IMR-90 (cell line): Measurements from ENCODE around the gene PTGDS. TPM values are rescaled to one million over a fixed set of nuclear protein-coding genes. Genes with fewer than 3 reads are reported as not detected.

Source experiments
- ATAC-seq: fragments of 200-7000 bp; cut with Tn5 transposase; 2 replicates; pipeline ENCODE4 v1.9.1; 2020; ENCODE audit warnings: low read depth, mild to moderate bottlenecking, moderate library complexity
- BruUV-seq: library from RNA; stranded (reverse); fragments of 400-500 nt; replicated peaks from 2 replicates; lab custom pipeline; 2021; lab: Mats Ljungman, UMichigan
- CTCF ChIA-PET: fragments of 300-600 bp; formaldehyde crosslinking; extraction: SDS; loops from one replicate; lab custom pipeline; 2021; ENCODE audit warnings: antibody characterized with exemption; lab: Yijun Ruan, JAX
- POLR2A ChIA-PET: fragments of 300-600 bp; sonication (Branson Sonifier 250); formaldehyde crosslinking; loops from one replicate; lab custom pipeline; 2022; ENCODE audit warnings: antibody characterized with exemption; ENCODE audit not compliant: unreplicated experiment; lab: Charles Lee
- DNase-seq: peaks from one replicate; pipeline ENCODE4 v3.0.0; 2013
- H2AFZ ChIP-seq: replicated peaks from 2 replicates; pipeline ENCODE3; 2013; ENCODE audit warnings: low read length, mild to moderate bottlenecking; ENCODE audit not compliant: poor library complexity
- H2AK5ac ChIP-seq: 2 replicates; pipeline ENCODE4 v1.6.1; 2013; ENCODE audit warnings: low read depth, low read length, inconsistent platforms
- H2AK9ac ChIP-seq: replicated peaks from 2 replicates; pipeline ENCODE3; 2013; ENCODE audit warnings: mild to moderate bottlenecking, low read depth, low read length, moderate library complexity; ENCODE audit not compliant: poor library complexity
- H2BK120ac ChIP-seq: 2 replicates; pipeline ENCODE4 v1.6.1; 2013; ENCODE audit warnings: low read depth, low read length, inconsistent platforms
- H2BK15ac ChIP-seq: 3 replicates; pipeline ENCODE4 v1.6.1; 2013; ENCODE audit warnings: low read depth, low read length, inconsistent platforms
- H2BK20ac ChIP-seq: 2 replicates; pipeline ENCODE4 v1.6.1; 2013; ENCODE audit warnings: low read depth, mild to moderate bottlenecking, inconsistent platforms, low read length, moderate library complexity
- H2BK5ac ChIP-seq: 2 replicates; pipeline ENCODE4 v1.6.1; 2013; ENCODE audit warnings: mild to moderate bottlenecking, low read depth, low read length, inconsistent platforms; ENCODE audit not compliant: poor library complexity, severe bottlenecking
- H3K14ac ChIP-seq: replicated peaks from 2 replicates; pipeline ENCODE4 v1.6.1; 2013; ENCODE audit warnings: low read depth, low read length, inconsistent platforms
- H3K18ac ChIP-seq: 2 replicates; pipeline ENCODE4 v1.6.1; 2013; ENCODE audit warnings: low read depth, low read length, control low read depth
- H3K23ac ChIP-seq: 2 replicates; pipeline ENCODE4 v1.6.1; 2013; ENCODE audit warnings: low read depth, low read length, inconsistent platforms
- H3K27ac ChIP-seq: 2 replicates; pipeline ENCODE4 v1.5.1; 2013; ENCODE audit warnings: mild to moderate bottlenecking, control low read depth, low read length; ENCODE audit not compliant: insufficient read depth
- H3K27me3 ChIP-seq: 2 replicates; pipeline ENCODE4 v1.6.1; 2013; ENCODE audit warnings: low read length; ENCODE audit not compliant: control insufficient read depth, insufficient read depth
- H3K36me3 ChIP-seq: 2 replicates; pipeline ENCODE4 v1.6.1; 2013; ENCODE audit warnings: low read length, mixed read lengths; ENCODE audit not compliant: control insufficient read depth, insufficient read depth
- H3K4ac ChIP-seq: 2 replicates; pipeline ENCODE4 v1.6.1; 2013; ENCODE audit warnings: low read depth, low read length, inconsistent platforms
- H3K4me1 ChIP-seq: 2 replicates; pipeline ENCODE4 v1.6.1; 2013; ENCODE audit warnings: low read length, mixed read lengths; ENCODE audit not compliant: control insufficient read depth, insufficient read depth
- H3K4me2 ChIP-seq: 2 replicates; pipeline ENCODE4 v1.6.1; 2013; ENCODE audit warnings: low read depth, mild to moderate bottlenecking, control low read depth, low read length, moderate library complexity
- H3K4me3 ChIP-seq: 2 replicates; pipeline ENCODE4 v1.5.1; 2013; ENCODE audit warnings: low read depth, mild to moderate bottlenecking, control low read depth, low read length, moderate library complexity; ENCODE audit not compliant: insufficient read depth
- H3K56ac ChIP-seq: 2 replicates; pipeline ENCODE4 v1.6.1; 2013; ENCODE audit warnings: low read length, inconsistent platforms; ENCODE audit not compliant: insufficient read depth; ENCODE audit errors: extremely low read depth
- H3K79me1 ChIP-seq, 2 experiments: 2 replicates each; pipeline ENCODE4 v1.6.1; 2013; ENCODE audit warnings: low read length in 2 of 2, inconsistent platforms in 1 of 2, low read depth in 1 of 2
- H3K9ac ChIP-seq: 2 replicates; pipeline ENCODE4 v1.6.1; 2013; ENCODE audit warnings: low read depth, low read length, control low read depth
- H3K9me1 ChIP-seq: 2 replicates; pipeline ENCODE4 v1.6.1; 2013; ENCODE audit warnings: low read length, inconsistent platforms; ENCODE audit not compliant: insufficient read depth
- H3K9me3 ChIP-seq: 2 replicates; pipeline ENCODE4 v1.6.1; 2013; ENCODE audit warnings: low read length; ENCODE audit not compliant: control insufficient read depth, insufficient read depth
- H4K20me1 ChIP-seq: 2 replicates; pipeline ENCODE4 v1.6.1; 2013; ENCODE audit warnings: low read length, inconsistent platforms; ENCODE audit not compliant: insufficient read depth
- H4K5ac ChIP-seq: 2 replicates; pipeline ENCODE4 v1.6.1; 2013; ENCODE audit warnings: mild to moderate bottlenecking, low read depth, low read length, control low read depth
- H4K8ac ChIP-seq, 2 experiments: 2 replicates each; pipeline ENCODE4 v1.6.1; 2013; ENCODE audit warnings: low read depth in 2 of 2, low read length in 2 of 2, control low read depth in 1 of 2, inconsistent platforms in 1 of 2
- H4K91ac ChIP-seq: 2 replicates; pipeline ENCODE4 v1.6.1; 2013; ENCODE audit warnings: low read depth, low read length, inconsistent platforms; ENCODE audit not compliant: insufficient read depth
- BHLHE40 ChIP-seq: fragments of 150-350 bp; IDR thresholded peaks from 2 replicates; pipeline ENCODE4 v1.6.1; 2016; ENCODE audit warnings: mild to moderate bottlenecking, low read depth, low read length
- CEBPB ChIP-seq: IDR thresholded peaks from 2 replicates; pipeline ENCODE4 v1.6.1; 2012; ENCODE audit warnings: low read depth, low read length, improper control_type of control experiment
- CHD1 ChIP-seq: IDR thresholded peaks from 2 replicates; pipeline ENCODE4 v1.6.1; 2012; ENCODE audit warnings: low read depth, low read length, improper control_type of control experiment
- CTCF ChIP-seq: conservative IDR thresholded peaks from 2 replicates; pipeline ENCODE4 v1.5.1; 2012; ENCODE audit warnings: mild to moderate bottlenecking, low read depth, low read length, improper control_type of control experiment
- ELK1 ChIP-seq: fragments of 150-350 bp; IDR thresholded peaks from 2 replicates; pipeline ENCODE4 v1.6.1; 2016; ENCODE audit warnings: low read depth, mild to moderate bottlenecking, low read length, moderate library complexity, borderline replicate concordance
- FOS ChIP-seq: fragments of 150-350 bp; IDR thresholded peaks from 2 replicates; pipeline ENCODE4 v1.6.1; 2016; ENCODE audit warnings: low read depth, low read length
- MAFK ChIP-seq: IDR thresholded peaks from 2 replicates; pipeline ENCODE4 v1.6.1; 2012; ENCODE audit warnings: low read depth, low read length, improper control_type of control experiment
- MAZ ChIP-seq: IDR thresholded peaks from 2 replicates; pipeline ENCODE4 v1.6.1; 2012; ENCODE audit warnings: low read depth, mild to moderate bottlenecking, low read length, improper control_type of control experiment, moderate library complexity, borderline replicate concordance
- MXI1 ChIP-seq: IDR thresholded peaks from 2 replicates; pipeline ENCODE4 v1.6.1; 2012; ENCODE audit warnings: low read depth, mild to moderate bottlenecking, low read length, moderate library complexity, borderline replicate concordance
- NFE2L2 ChIP-seq: fragments of 150-350 bp; IDR thresholded peaks from 2 replicates; pipeline ENCODE4 v1.6.1; 2016; ENCODE audit warnings: low read depth, mild to moderate bottlenecking, low read length
- POLR2A ChIP-seq: IDR thresholded peaks from 2 replicates; pipeline ENCODE4 v1.6.1; 2012; ENCODE audit warnings: mild to moderate bottlenecking, low read depth, low read length
- RAD21 ChIP-seq: IDR thresholded peaks from 2 replicates; pipeline ENCODE4 v1.6.1; 2012; ENCODE audit warnings: low read length, improper control_type of control experiment
- RCOR1 ChIP-seq: IDR thresholded peaks from 2 replicates; pipeline ENCODE4 v1.6.1; 2012; ENCODE audit warnings: mild to moderate bottlenecking, low read length, improper control_type of control experiment; ENCODE audit not compliant: insufficient replicate concordance
- RFX5 ChIP-seq: IDR thresholded peaks from 2 replicates; pipeline ENCODE4 v1.8.0; 2012; ENCODE audit warnings: low read depth, mild to moderate bottlenecking, low read length, moderate library complexity
- SMC3 ChIP-seq: fragments of 150-350 bp; IDR thresholded peaks from 2 replicates; pipeline ENCODE4 v1.6.1; 2016; ENCODE audit warnings: low read depth, mild to moderate bottlenecking, antibody characterized with exemption, low read length, moderate library complexity
- USF2 ChIP-seq: fragments of 150-350 bp; IDR thresholded peaks from 2 replicates; pipeline ENCODE4 v1.6.1; 2017; ENCODE audit warnings: mild to moderate bottlenecking, antibody characterized with exemption, low read length, low read depth
- WGBS, 2 experiments: methylation state at CpG; one replicate each; pipeline versions ENCODE4 v1.1.5 to v1.1.7; 2013; ENCODE audit warnings: missing lambda C conversion rate in 2 of 2; ENCODE audit not compliant: insufficient read length in 1 of 2; ENCODE audit errors: extremely low coverage in 2 of 2; 5-methylcytosine and 5-hydroxymethylcytosine counted together
- dilution Hi-C: fragments of 300-500 bp; cut with HindIII; formaldehyde crosslinking; loops from one replicate; pipeline ENCODE4 v1.14.3; 2018; ENCODE audit warnings: low sequenced_read_pairs; ENCODE audit not compliant: unreplicated experiment
- in situ Hi-C: fragments of 300-500 bp; cut with MboI; formaldehyde crosslinking; loops from 3 replicates; pipeline ENCODE4 v1.14.3; 2019; ENCODE audit warnings: low sequenced_read_pairs, inconsistent platforms, mixed read lengths
- intact Hi-C: fragments of 100-400 bp; cut with micrococcal nuclease; formaldehyde crosslinking; loops from 2 replicates; pipeline ENCODE4 v1.10.0; 2022
- polyA plus RNA-seq, 3 experiments: library from polyadenylated mRNA; depleted of rRNA; stranded (reverse); fragments of >200 nt; gene quantifications; 2 replicates each; pipeline ENCODE4 v1.2.3, GENCODE V29; 2012; ENCODE audit warnings: low replicate concordance in 1 of 3
- total RNA-seq: library from RNA; depleted of rRNA; stranded (reverse); fragments of >200 nt; gene quantifications from 2 replicates; pipeline ENCODE4 v1.2.3, GENCODE V29; 2012

PTGDS gene
- total and polyA plus RNA-seq, 2 of the 4 experiments (the other 2 are of a cell fraction), result 1.2 TPM; not detected in 1

- no peak overlapping the region for H4K91ac ChIP-seq
- CTCF ChIA-PET, result interaction anchor here (1.0 kb wide), 1 partner anchor 43 kb away, joined by 5 read pairs; no protein-coding TSS in a partner anchor
- intact Hi-C loops, result no loop called here
- 7% methylated on average over 11 of the region's 33 CpGs; no CpG with 5 or more reads in 1 of the 2 experiments for WGBS, 2 experiments
- H3K4me3 ChIP-seq, result no peak overlapping the region
- POLR2A ChIA-PET, result no interaction called here
- H2AFZ ChIP-seq, result no peak overlapping the region
- no peak overlapping the region for H2BK15ac ChIP-seq
- H3K14ac ChIP-seq, result no peak overlapping the region
- BruUV-seq, result no TSS peak
- H3K4me1 ChIP-seq, result no peaks in the 10 kb centered on the region
- no peaks in the 10 kb centered on the region for H4K20me1 ChIP-seq
- H2AK9ac ChIP-seq, result no peak overlapping the region
- H3K9me1 ChIP-seq, result no peaks in the 10 kb centered on the region
- H3K9me3 ChIP-seq, result peaks cover 6% of the 10 kb centered on the region
- no peak overlapping the region for H2BK20ac ChIP-seq
- no peak overlapping the region for H3K9ac ChIP-seq
- in situ Hi-C loops, result no loop called here
- dilution Hi-C loops, result no loop called here
- ATAC-seq, result no peak
- no peak overlapping the region for H3K56ac ChIP-seq
- no peak overlapping the region for H3K23ac ChIP-seq
- no peak overlapping the region for H4K5ac ChIP-seq
- H3K4ac ChIP-seq, result no peak overlapping the region
- DNase-seq, result no peak
- no peak overlapping the region for H4K8ac ChIP-seq
- peaks cover 52% of the 10 kb centered on the region for H3K27me3 ChIP-seq
- H2AK5ac ChIP-seq, result no peak overlapping the region
- H3K79me1 ChIP-seq, result no peaks in the 10 kb centered on the region
- H2BK120ac ChIP-seq, result no peak overlapping the region
- no peak overlapping the region for H3K18ac ChIP-seq
- no peaks in the 10 kb centered on the region for H3K36me3 ChIP-seq
- no peak overlapping the region for H2BK5ac ChIP-seq
- TF ChIP-seq FOS, result no peak
- no peak for TF ChIP-seq ELK1
- TF ChIP-seq RCOR1, result no peak
- TF ChIP-seq MAFK, result no peak
- TF ChIP-seq NFE2L2, result no peak
- TF ChIP-seq MAZ, result no peak
- no peak for TF ChIP-seq POLR2A
- no peak for TF ChIP-seq RAD21
- no peak for TF ChIP-seq CTCF
- no peak for TF ChIP-seq CHD1
- TF ChIP-seq SMC3, result no peak
- no peak for TF ChIP-seq BHLHE40
- TF ChIP-seq RFX5, result no peak
- TF ChIP-seq USF2, result no peak
- no peak for TF ChIP-seq MXI1
- no peak for TF ChIP-seq CEBPB
- H3K4me2 ChIP-seq, result no peak overlapping the region
- H3K27ac ChIP-seq, result no peak overlapping the region
Measured at GRCh38 chr9:136985853-136986252, 8.5 kb downstream of the PTGDS start.
